Stimulated activated CD4-positive, alpha-beta T cell treated with anti-CD3 and anti-CD28 coated beads, Interleukin-2, amount 100 ng/mL, for 48 hours (primary cell): Measurements from ENCODE around the gene INCENP.
"Not testable (repeated sequence)": the region's sequence is repeated elsewhere in the genome, so short reads cannot be mapped to it uniquely, and the experiment has no call there.

Experiments used
- DNase-seq, 2 donors: peaks; one replicate each; pipeline ENCODE4 v3.0.0-alpha.2; 2020

Gene INCENP

DNA sequence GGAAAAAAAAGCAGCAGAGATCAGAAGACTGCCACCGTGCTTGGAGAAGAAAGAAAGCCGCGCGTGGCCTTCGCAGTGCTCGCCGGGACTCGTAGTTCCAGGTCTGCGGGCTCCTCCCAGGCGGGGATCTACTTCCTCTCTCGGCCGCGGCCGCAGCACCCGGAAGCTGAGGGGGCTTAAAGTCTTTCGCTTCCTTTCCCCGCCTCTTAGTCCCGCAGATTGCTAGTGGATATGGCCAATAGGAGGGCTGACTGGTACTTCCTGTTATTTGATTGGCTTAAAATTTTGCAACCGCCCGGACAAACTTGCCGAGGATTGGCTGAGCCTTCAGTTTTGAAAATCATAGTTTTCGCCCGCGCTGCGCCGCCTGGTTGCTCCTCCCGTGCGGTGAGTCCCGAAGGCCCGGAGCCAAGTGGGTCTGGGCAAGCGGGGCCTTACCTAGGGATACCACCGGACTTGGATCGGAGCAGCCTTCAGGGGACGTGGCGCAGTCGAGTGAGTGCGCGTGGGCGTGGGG, at the start of gene INCENP:
INCENP (plus strand) TSS at position 343 of the 517 bp plus-strand sequence. CDS start 4,151 bp downstream, outside the sequence.
- peak; percentile 83 to 90 for DNase-seq

DNA sequence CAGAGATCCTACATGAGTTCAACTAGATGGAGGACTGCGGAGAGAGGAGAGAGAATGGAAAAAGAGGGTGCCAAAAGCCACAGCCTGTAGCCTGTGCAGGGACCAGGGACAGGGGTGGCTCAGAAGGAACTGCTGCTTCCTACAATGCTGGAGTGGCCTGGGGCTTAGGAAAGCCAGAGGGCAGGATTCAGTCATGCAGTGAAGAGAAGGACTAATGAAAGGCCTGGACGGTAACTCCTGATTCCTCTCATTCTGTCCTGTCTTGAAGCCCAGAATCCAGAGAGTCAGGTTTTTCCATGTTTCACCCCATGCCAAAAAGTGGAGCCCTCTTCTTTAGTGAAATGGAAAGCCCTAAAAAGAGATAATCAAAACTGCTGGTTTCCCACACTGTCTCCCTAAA, 48.4 kb upstream of the INCENP start:
- no peak for DNase-seq

DNA sequence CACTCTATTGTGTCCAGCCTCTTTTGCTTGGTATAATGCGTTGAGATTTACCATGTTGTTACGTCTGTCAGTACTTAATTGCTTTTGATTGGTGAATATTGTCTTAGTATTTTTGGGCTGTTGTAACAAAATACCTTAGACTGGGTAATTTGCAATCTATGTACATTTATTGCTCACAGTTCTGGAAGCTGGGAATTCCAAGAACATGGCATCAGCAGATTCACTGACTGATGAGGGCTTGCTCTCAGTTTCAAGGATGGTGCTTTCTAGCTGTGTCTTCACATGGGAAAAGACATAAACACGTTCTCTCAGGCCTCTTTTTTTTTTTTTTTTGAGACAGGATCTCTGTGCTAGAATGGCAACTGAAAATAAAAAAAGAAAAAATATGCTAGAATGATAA, 46.7 kb upstream of the INCENP start:
- no peak for DNase-seq

DNA sequence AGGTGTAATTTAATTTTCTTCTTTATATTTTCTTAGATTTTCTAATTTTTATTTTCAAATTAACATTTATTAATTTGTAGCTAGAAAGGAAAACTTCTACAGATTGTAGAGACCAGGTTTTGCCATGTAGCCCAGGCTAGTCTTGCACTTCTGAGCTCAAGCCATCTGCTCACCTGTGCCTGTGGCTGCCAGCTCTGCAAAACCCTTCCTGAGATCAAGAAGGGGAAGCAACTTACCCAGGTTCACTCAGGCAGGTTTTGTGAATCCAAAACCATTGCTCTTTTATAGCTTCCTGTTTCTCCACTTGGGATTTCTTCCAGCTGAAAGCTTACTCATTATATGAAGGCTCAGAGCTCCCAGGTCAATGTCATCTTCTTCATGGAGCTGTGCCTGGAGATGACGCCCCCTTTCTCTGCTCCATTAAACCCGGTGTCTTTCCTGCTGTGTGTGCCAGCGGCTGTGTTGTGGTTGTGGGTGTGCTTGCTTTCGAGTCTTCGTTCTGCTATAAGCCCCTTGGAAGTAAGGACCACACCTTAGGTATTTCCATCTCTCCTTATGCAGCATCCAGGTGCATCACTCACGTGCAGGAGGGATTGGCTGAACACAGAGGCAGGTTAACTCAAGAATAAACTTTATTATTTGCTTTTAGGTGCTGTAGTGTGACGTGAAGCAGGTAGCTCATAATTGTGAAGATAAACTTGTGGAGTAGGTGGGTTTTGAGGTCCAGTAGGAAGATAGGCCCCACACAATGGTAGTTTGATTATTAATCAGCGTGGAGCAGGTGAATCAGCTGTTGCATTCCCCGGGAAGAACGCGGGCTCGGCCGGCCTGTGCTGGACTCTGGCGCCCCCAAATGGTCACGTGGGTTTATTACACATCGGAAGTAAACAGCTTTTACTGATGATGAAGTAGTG, 42.2 kb upstream of the INCENP start:
- DNase-seq = peak; percentile 82

DNA sequence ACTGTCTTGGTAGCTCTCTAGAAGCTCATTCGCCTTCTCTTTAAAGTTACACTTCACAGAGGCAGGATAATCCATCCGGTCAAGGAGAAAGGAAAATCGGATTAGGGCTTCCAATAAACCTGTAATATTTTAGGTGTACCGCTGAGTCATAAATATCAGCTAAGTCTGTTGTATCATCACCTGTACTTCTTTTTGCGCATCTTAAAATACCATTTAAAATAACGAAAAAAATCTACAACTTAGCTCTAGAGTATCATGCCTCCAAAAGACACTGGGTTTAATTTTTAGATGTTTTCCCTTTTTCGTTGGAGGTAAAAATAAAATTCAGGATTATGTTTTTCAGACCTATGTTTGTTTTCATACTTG, 41.5 kb upstream of the INCENP start:
- no peak for DNase-seq

DNA sequence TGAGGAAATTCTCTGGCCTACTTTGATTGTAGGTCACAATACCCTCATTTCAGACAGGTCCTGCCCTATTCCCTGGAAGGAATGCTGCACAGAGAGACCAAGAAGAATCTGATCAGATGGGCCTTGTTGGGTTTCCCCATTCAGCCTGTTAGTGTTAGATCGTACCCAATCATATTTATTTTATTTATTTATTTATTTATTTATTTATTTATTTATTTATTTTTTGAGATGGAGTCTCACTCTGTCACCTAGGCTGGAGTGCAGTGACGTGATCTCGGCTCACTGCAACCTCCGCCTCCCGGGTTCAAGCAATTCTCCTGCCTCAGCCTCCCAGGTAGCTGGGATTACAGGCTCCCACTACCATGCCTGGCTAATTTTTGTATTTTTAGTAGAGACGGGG, 39.0 kb upstream of the INCENP start:
- DNase-seq = not testable (repeated sequence)

DNA sequence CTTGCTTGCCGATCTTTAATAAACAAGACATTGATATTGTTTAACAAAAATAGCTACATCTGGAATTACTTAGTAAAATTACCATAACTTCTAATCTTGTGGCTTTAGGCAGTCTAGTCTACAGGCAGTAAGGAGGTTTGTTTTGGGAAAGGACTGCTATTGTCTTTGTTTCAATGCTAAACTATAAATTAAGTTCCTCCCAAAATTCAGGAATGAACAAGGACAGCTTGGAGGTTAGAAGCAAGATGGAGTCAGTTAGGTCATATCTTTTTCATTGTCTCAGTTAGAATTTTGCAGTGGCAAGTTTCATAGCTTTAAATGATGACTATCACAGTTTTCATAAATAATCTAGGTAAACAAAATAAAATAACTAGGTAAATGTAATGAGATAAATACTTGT, 36.1 kb upstream of the INCENP start:
- DNase-seq = no peak

DNA sequence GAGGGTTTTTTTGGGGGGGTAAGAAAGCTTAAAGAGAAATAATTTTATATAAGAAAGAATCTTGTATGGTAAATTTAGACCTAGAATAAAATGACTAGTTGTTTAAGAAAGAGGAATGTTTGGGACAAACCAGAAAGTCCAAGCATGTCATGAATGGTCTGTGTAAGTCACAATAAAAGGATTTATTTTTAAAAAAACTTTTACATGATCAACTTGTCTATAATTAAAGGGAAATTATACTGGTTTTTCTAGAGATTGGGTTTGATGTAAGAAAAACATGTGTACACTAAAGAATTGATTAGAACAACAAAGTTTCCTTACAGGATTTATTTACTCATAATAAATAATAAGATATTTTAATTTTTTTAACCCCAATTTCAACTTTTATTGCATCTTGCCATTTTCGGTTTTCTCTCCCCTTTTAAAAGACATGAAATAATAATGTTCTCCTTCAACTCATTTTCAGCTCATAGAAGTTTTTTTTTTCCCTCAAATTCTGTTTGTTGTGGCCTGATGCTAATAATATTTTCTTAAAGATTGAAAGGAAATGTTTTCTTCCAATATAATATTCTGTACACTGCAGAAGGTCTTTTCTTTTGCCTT, 35.4 kb upstream of the INCENP start:
- no peak for DNase-seq

DNA sequence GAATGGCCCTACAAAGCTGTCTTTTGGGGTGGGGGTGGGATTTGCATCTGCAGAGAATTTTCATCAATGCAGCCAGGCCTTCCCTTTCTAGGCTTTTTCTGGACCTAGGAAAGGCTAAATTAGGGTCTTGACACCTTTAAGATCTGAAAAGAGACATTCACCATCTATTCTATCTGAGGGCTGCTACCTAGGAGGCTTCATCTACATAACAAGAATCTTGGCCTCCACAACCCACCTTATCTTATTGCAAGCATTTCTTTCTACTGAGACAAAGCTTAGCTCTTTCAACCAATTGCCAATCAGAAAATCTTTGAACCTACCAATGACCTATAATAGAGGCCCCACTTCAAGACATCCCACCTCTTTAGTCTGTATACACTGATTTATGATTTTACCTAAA, 20.7 kb upstream of the INCENP start:
- no peak for DNase-seq

DNA sequence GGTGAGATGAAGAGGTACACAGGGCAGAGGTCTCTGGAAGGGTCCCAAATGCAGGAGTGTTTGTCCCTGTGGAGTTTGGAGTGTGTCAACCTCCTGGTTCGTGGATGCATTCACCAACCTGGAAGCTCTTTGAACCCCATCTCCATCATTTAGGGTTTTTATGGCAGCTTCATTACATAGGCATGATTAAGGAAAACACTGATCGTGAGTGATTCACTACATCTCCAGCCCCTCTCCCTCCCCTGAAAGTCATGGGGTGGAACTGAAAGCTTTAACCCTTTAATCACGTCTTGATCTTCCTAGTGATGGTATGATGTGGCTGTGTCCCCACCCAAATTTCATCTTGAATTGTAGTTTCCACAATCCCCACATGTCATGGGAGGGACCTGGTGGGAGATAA, 19.8 kb upstream of the INCENP start:
- DNase-seq = no peak

DNA sequence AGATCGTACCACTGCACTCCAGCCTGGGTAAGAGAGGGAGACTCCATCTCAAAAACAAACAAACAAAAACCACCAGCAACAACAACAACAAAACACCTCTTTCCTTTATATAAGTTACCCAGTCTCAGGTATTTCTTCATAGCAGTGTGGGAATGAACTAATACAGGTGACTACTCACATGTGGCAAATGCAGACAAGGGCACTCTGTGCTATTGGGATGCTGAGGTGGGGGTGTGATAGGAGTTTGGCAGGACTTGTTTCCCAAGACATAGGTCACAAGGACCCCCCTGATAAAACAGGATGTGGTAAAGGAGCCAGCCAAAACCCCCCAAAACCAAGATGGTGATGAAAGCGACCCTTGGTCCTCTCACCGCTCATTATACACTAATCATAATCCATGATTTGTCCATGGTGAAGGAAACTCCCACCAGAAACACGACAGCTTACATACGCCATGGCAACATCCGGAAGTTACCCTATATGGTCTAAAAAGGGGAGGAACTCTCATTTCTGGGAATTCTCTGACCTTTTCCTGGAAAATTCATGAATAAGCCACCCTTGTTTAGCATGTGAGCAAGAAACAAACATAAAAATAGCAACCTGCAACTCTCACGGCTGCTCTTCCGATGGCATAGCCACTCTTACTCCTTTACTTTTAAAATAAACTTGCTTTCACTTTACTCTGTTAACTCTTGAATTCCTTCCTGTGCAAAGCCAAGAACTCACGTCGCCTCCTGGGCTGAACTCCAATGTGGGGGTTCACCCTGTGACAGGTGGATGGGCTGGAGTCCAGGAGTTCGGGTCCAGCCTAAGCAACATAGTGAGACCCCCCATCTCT, 18.8 kb upstream of the INCENP start:
- DNase-seq = no peak

DNA sequence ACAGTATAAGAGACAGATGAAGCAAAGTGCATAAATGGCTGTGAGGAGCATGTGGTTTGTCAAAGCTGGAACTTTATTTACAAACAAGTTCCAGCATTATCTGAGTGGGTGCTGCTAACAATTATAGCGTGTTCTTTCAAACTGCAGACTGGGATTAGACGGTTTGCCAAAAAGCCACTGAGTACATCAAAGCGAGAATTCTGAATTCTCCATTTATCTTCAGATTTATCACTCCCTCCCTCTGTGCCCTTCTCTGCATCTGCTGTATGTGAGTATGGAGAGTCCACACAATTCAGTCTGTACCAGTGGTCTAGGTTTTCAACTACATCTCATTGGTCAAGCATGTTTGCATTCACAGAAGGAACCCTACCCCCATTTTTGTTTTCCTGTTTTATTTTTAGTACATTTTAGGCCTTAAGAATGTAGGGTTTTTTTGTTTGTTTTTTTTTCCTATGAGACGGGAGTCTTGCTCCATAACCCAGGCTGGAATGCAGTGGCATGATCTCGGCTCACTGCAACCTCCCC, 18.1 kb upstream of the INCENP start:
- DNase-seq = no peak

DNA sequence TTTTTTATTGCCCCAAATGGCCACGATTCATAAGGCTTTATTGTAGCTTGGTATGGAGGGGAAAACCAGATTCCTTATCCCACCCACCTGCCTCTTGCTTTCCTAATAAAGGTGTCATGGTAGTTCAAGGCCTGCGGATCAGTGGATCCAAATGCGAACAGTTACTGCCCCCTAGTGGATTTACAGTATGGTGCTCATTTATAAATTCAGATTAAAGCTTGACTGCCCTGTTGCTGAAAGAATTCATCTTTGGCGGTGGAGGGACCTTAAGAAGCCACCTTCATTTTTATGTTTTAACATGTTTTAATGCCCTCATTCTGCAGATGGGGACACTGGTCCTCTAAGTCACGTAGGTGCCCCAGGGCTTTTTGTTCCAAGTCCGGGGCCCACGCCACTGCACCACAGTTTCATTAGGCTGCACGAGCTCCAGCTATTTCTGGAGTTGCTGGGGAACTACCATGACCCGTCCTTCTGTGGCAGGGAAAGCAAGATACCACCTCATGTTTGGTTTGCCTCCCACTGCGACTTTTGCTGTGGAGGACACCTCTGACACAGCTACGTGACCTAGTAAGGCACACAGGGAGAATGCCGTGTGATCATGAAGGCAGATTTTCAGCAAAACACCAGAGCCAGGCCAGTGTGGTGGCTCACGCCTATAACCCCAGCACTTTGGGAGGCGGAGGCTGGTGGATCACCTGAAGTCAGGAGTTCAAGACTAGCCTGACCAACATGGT, 15.6 kb upstream of the INCENP start:
- DNase-seq = peak in 1 of 2 donors; percentile 27

DNA sequence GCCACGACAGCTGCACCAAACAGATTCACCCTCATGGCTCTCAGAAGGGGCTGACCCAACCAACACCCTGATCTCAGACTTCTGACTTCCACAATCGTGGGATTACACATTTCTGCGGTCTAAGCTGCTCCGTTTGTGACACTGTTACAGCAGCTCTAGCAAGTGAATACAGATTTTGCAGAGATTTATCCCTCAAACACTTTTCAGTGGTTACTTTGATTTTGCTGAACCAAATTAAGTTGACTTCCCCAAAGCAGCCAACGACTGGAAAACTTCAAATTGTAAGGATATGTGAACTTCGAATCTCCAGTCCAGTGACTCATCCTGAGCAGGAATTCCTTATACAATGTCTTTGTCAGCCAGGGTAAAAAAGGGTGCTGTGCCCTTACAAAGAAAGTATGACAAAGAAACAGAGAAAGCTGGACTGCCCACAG, 14.8 kb upstream of the INCENP start:
- no peak for DNase-seq

DNA sequence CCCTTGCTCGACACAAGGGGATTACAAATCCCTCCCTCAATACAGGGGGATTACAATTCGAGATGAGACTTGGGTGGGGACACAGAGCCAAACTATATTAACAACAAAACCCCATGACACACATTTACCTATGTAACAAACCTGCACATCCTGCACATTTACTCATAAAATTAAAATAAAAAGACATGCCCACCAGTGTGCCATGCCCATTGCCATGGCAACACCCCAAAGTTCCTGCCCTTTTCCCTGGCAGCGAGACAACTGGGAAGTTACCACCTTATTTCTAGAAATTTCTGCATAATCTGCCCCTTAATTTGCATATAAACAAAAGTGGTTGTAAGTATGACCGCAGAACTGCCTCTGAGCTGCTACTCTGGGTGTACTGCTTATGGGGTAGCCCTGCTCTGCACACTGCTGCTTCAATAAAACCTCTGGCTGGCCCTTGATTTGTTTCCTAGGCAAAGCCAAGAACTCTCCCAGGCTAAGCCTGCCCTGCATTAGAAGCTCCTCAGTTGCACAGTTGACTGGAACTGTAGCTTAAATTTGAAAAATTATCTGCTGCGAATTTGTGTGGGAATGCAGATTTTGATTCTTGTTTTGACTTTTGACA, 8.6 kb upstream of the INCENP start:
- no peak for DNase-seq

DNA sequence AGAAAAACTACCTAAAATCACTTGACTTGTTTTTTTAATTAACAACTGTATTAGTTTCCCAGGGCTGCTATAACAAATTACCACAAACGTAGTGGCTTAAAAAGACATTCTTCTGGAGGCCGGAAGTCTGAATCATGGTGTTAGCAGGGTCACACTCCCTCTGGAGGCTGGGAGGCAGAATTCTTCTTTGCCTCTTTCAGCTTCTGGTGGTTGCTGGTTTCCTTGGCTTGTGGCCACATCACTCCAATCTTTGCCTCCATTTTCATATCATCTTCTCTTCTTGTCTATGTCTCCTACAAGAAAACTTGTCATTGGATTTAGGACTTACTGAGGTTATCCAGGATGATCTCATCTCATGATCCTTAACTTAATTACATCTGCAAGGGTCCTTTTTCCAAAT, 7.4 kb upstream of the INCENP start:
- DNase-seq = no peak

DNA sequence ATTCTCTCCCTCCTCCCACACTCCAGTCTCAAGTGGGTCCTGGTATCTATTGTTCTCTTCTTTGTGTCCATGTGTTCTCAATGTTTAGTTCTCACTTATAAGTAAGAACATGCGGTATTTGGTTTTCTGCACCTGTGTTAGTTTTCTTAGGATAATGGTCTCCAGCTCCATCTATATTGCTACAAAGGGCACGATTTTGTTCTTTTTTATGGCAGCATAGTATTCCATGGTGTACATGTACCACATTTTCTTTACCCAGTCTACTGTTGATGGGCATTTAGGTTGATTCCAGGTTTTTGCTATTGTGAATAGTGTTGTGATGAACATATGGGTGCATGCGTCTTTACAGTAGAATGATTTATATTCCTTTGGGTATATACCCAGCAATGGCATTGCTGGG, 4.2 kb upstream of the INCENP start:
- DNase-seq = no peak

DNA sequence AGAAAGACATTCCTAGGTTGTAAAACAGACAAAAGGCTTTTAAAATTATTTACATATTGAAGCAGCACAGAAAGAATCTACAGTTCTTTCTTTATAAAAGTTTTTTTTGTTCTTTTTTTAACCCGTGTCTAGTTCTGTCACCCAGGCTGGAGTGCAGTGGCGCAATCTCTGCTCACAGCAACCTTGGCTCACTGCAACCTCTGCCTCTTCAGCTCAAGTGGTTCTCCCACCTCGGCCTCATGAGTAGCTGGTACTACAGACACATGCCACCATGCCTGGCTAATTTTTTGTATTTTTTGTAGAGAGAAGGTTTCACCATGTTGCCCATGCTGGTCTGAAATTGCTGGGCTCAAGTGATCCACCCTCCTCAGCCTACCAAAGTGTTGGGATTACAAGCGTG, 3.8 kb upstream of the INCENP start:
- DNase-seq = no peak

DNA sequence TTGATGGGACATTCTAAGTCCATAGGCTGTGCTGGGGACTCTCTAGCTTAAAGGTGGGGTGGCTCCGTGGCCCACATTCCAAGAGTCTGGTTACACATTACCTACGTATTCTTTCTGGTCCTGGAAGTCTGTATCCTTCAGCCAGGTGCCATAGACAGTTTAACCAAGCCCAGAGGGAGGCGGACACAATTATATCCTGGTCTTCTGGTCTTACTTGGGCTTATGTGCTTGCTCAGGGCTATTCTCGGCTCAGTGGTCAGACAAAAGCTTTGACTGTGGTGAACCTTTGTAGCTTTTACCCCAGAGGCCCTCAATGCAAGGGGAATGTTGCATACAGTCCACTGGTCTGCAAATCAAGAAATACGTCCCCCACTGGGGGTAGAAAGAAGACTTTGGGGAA, 3.4 kb upstream of the INCENP start:
- DNase-seq = no peak

DNA sequence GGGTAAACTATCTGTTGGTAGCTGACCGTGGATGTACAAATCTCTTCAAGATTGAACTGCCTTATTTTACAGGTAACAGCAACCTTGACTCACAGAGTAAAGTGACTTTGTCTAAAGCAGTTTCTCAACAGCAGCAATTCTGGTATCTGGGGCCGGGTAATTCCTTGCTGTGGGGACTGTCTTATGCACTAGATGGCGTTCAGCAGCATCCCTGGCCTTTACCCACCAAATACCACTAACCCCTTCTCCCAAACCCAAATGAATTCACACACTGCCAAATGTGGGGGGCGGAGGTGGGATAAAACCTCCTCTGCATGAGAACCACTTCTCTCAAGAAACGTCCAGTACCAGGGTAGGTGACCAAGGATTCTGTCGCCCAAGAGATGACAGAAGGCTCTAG, 1.7 kb upstream of the INCENP start:
- DNase-seq = no peak

DNA sequence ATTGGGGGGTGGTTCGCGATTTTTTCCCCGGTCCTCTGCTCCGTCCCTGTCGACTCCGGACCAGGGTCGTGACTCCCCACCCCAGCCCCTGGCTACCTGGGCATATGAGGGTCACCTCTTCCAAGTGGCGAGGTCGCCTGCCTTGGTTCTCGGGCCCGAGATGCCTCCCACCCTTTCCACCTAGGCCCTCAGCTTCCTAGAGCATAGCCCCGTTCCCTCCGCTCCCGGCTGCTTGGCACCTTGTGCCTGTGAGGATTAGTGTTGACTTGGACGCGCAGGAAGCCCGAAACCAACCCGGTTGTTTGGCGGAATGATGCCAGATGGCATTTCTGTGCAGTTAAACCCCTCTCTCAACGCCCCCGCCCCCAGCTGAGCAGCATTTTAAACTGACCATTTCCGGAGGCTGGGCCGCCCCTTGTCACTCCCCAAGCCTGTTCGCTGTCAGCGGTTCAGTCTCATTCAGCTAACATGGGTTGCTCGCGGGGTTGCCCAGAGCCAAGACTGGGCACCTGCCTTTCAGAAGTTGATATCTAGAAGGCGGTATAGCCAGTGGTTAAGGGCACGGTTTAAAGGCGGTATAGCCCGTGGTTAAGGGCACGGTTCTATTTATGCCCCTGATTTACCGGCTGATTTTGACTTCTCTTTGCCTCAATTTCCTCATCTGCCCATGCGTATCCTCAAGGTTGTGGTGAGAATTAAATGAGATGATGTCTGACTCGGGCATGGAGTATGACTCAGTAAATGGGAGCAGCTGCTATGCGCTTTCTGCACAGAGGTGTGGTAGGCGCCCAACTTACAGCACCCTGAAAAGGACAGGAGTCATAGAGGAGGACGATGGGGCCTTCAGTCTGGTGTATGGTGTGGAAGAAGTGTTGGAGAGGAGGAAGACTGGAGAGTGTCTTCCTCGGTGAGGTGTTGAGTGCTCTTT, 639 bp downstream of the INCENP start:
- peak; percentile 20 to 23 for DNase-seq
